GM12878 (cell line): ENCODE measurements around the gene ISM1. TPM values are rescaled to one million over a fixed set of nuclear protein-coding genes. Genes with fewer than 3 reads are reported as not detected.

ENCODE experiments used
- ATAC-seq: fragments of 200-7000 bp; cut with Tn5 transposase; 3 replicates; pipeline ENCODE4 v1.9.1; 2020; ENCODE audit warnings: mild to moderate bottlenecking, moderate library complexity
- BruUV-seq: library from RNA; stranded (reverse); fragments of 400-500 nt; replicated peaks from 2 replicates; lab custom pipeline; 2021; lab: Mats Ljungman, UMichigan
- CTCF ChIA-PET: fragments of 300-600 bp; sonication (Branson Sonifier 250); formaldehyde crosslinking; extraction: SDS; loops from one replicate; lab custom pipeline; 2021; ENCODE audit warnings: inconsistent platforms; lab: Yijun Ruan, JAX
- POLR2A ChIA-PET: fragments of 350-600 bp; formaldehyde crosslinking; extraction: SDS; loops from one replicate; lab custom pipeline; 2021; ENCODE audit warnings: inconsistent platforms; lab: Charles Lee
- RAD21 ChIA-PET: fragments of 300-600 bp; sonication (Branson Sonifier 250); formaldehyde crosslinking; loops from one replicate; lab custom pipeline; 2023; ENCODE audit warnings: antibody characterized with exemption; ENCODE audit not compliant: unreplicated experiment; lab: Charles Lee
- SMC1A ChIA-PET: fragments of 300-600 bp; sonication (Branson Sonifier 250); formaldehyde crosslinking; loops from one replicate; lab custom pipeline; 2023; ENCODE audit not compliant: unreplicated experiment, uncharacterized antibody; lab: Charles Lee
- DNase-seq: peaks from one replicate; pipeline ENCODE4 v3.0.0-alpha.2; 2011; ENCODE audit warnings: low read depth, low spot score
- FAIRE-seq: peaks from 3 replicates; lab custom pipeline; 2011; peaks lifted over from hg19 to GRCh38; lab: Jason Lieb, UNC
- H2AFZ ChIP-seq: 2 replicates; pipeline ENCODE4 v1.6.0; 2011; ENCODE audit warnings: low read depth, low read length, control low read depth; ENCODE audit not compliant: control insufficient read depth
- H3K27ac ChIP-seq: 2 replicates; pipeline ENCODE4 v1.5.1; 2011; ENCODE audit warnings: control low read depth; ENCODE audit not compliant: control insufficient read depth, insufficient read depth
- H3K27me3 ChIP-seq, 2 experiments: replicated peaks in 1 of 2; 2 replicates each; pipeline versions ENCODE4 v1.6.0 to v1.6.1; 2011; ENCODE audit warnings: low read length in 1 of 2; ENCODE audit not compliant: control insufficient read depth in 2 of 2, insufficient read depth in 2 of 2
- H3K36me3 ChIP-seq, 2 experiments: 2 replicates each; pipeline ENCODE4 v1.5.1; 2011; ENCODE audit warnings: low read length in 1 of 2; ENCODE audit not compliant: control insufficient read depth in 2 of 2, insufficient read depth in 2 of 2
- H3K4me1 ChIP-seq: 2 replicates; pipeline ENCODE4 v1.6.1; 2011; ENCODE audit warnings: mild to moderate bottlenecking, low read length, moderate library complexity, mixed read lengths; ENCODE audit not compliant: control insufficient read depth, insufficient read depth
- H3K4me2 ChIP-seq: 2 replicates; pipeline ENCODE4 v1.6.0; 2011; ENCODE audit warnings: control low read depth; ENCODE audit not compliant: control insufficient read depth, insufficient read depth
- H3K4me3 ChIP-seq: fragments of 200-600 bp; sonication (generic); 2 replicates; pipeline ENCODE4 v1.5.1; 2016
- H3K79me2 ChIP-seq: 2 replicates; pipeline ENCODE4 v1.6.0; 2011; ENCODE audit warnings: low read length; ENCODE audit not compliant: control insufficient read depth, insufficient read depth
- H3K9ac ChIP-seq: 2 replicates; pipeline ENCODE4 v1.8.0; 2011; ENCODE audit warnings: low read length, control low read depth, mixed read lengths; ENCODE audit not compliant: control insufficient read depth, insufficient read depth
- H3K9me3 ChIP-seq: replicated peaks from 3 replicates; pipeline ENCODE4 v1.5.1; 2011; ENCODE audit warnings: mild to moderate bottlenecking, low read length; ENCODE audit not compliant: control insufficient read depth, insufficient read depth
- H4K20me1 ChIP-seq: 2 replicates; pipeline ENCODE4 v1.6.0; 2011; ENCODE audit not compliant: control insufficient read depth, insufficient read depth
- BHLHE40 ChIP-seq, 2 experiments: fragments of 450-650 bp in 1 of 2; IDR thresholded peaks; 2 replicates each; pipeline ENCODE4 v1.6.1; 2011 to 2017; ENCODE audit warnings: low read depth in 2 of 2, borderline replicate concordance in 1 of 2, improper control_type of control experiment in 1 of 2, low read length in 1 of 2, mild to moderate bottlenecking in 1 of 2
- EZH2 ChIP-seq: IDR thresholded peaks from 2 replicates; pipeline ENCODE4 v1.6.1; 2012; ENCODE audit warnings: low read depth, mild to moderate bottlenecking, control low read depth, inconsistent platforms, low read length, borderline replicate concordance; ENCODE audit not compliant: control insufficient read depth
- JUND ChIP-seq: IDR thresholded peaks from 2 replicates; pipeline ENCODE4 v1.6.1; 2012; ENCODE audit warnings: low read depth, mild to moderate bottlenecking, low read length, improper control_type of control experiment, moderate library complexity
- MXI1 ChIP-seq: fragments of 150-350 bp; IDR thresholded peaks from 2 replicates; pipeline ENCODE4 v1.6.1; 2011; ENCODE audit warnings: low read depth, mild to moderate bottlenecking, inconsistent platforms, low read length, improper control_type of control experiment
- NFIC ChIP-seq: IDR thresholded peaks from 2 replicates; pipeline ENCODE4 v1.6.1; 2012; ENCODE audit warnings: low read depth, mild to moderate bottlenecking, inconsistent platforms, low read length, moderate library complexity
- TAF1 ChIP-seq: IDR thresholded peaks from 2 replicates; pipeline ENCODE4 v1.6.1; 2011; ENCODE audit warnings: mild to moderate bottlenecking, low read depth, low read length, borderline replicate concordance
- YY1 ChIP-seq: IDR thresholded peaks from 2 replicates; pipeline ENCODE4 v1.6.1; 2011; ENCODE audit warnings: low read depth, mild to moderate bottlenecking, low read length
- WGBS: methylation state at CpG from one replicate; pipeline ENCODE4 v1.1.6; 2016; ENCODE audit warnings: low lambda C conversion rate; ENCODE audit not compliant: insufficient replicate concordance, insufficient coverage; ENCODE audit errors: missing lambda C conversion rate; 5-methylcytosine and 5-hydroxymethylcytosine counted together
- in situ Hi-C: fragments of 300-500 bp; cut with MboI; formaldehyde crosslinking; loops from 9 replicates; pipeline ENCODE4 v1.14.3; 2018; ENCODE audit warnings: mixed read lengths
- intact Hi-C: fragments of 100-400 bp; cut with micrococcal nuclease; formaldehyde crosslinking; loops from one replicate; pipeline ENCODE4 v1.14.2; 2022; ENCODE audit not compliant: unreplicated experiment
- polyA plus RNA-seq, 11 experiments: library from polyadenylated mRNA; depleted of rRNA in 4 of 11; unstranded in 6 of 11; stranded (reverse) in 5 of 11; fragments of >200 nt; fragmentation: Nextera tagmentation in 4 of 11; fragmentation: Illumina TruSeq in 1 of 11; extraction: Ambion mirVana in 4 of 11; extraction: Trizol in 1 of 11; gene quantifications; 1 replicate in 1 of 11; 2 replicates in 10 of 11; pipeline versions ENCODE4 v1.2.1 to v1.2.3, GENCODE V29; 2011 to 2016; ENCODE audit warnings: inconsistent platforms in 2 of 11, missing spikeins in 2 of 11, low read depth in 1 of 11
- total RNA-seq, 4 experiments: library from RNA; depleted of rRNA in 3 of 4; stranded (reverse); fragments of >200 nt in 3 of 4; fragmentation: Illumina TruSeq in 1 of 4; extraction: Trizol in 1 of 4; gene quantifications; 2 replicates each; pipeline versions ENCODE4 v1.2.1 to v1.2.3, GENCODE V29; 2013 to 2021
- TF ChIP-seq, protein P1 (sequence below): IDR thresholded peaks from 2 replicates; pipeline ENCODE4 v1.6.1; 2011; ENCODE audit warnings: mild to moderate bottlenecking, low read depth, low read length, moderate library complexity; ENCODE audit not compliant: insufficient replicate concordance
- TF ChIP-seq, protein P2 (sequence below): fragments of 450-650 bp; IDR thresholded peaks from 2 replicates; pipeline ENCODE4 v1.6.1; 2018; ENCODE audit warnings: borderline replicate concordance, mild to moderate bottlenecking; ENCODE audit not compliant: partially characterized antibody
- TF ChIP-seq, protein P3 (sequence below): IDR thresholded peaks from 2 replicates; pipeline ENCODE4 v1.6.1; 2011; ENCODE audit warnings: low read depth, low read length, improper control_type of control experiment, borderline replicate concordance
- TF ChIP-seq, protein P4 (sequence below): IDR thresholded peaks from 2 replicates; pipeline ENCODE4 v1.6.1; 2012; ENCODE audit warnings: improper control_type of control experiment, low read depth, low read length; ENCODE audit not compliant: insufficient replicate concordance

The ISM1 gene
- total and polyA plus RNA-seq, 10 of the 15 experiments (the other 5 are each of a cell fraction or from before 2014, with no cell fraction given): 0.01 to 0.03 TPM; not detected in 8

DNA sequence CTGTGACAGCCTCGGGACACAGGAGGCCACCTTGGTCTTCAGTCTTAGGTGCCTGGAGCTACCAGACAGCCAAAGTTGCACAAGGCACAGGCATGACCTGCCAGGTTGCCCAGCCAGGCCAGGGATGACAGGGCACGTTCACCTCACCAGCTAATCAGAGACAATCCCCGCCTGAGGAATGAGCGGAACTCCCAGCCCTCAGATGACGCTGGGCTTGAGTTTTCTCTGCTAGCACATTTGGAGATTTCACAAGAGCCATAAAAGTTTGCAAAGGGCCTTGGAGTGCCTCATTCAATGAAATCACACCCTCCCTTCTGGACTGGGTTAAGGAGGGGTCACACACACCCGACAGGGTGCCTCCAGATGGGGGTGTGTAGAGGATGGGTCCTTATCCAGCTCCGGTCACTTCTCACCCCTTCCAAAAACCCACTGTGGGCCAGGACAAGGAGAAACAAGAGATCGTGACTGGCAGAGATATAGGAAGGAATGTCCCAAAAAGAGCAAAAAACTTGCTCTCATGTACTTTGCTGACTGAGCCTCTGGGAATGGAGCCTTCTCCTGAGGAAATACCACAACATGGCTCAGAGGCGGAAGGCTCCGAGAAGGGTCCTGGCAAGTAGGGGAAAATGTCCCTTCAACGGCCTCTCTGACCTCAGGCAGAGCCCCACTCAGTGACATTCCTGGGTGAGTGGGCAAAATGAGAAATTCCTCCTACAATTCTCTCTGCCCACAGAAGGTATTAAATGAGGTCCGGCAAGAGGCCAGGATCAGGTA is 121.6 kb downstream of the ISM1 start:
- RAD21 ChIA-PET: interaction anchor here (0.8 to 2.4 kb wide), 3 partner anchors 8 to 13 kb away, joined by 4 to 12 read pairs (median 11); no protein-coding TSS in a partner anchor
- no TSS peak for BruUV-seq
- Histone ChIP-seq H3K27ac (no peak overlapping the region), H3K4me3 (no peak overlapping the region), H3K27me3 (no peaks in the 10 kb centered on the region), H3K79me2 (no peaks in the 10 kb centered on the region), H3K9me3 (no peaks in the 10 kb centered on the region), H4K20me1 (no peaks in the 10 kb centered on the region)
- 52% methylated on average over 12 of the region's 12 CpGs for WGBS
- intact Hi-C loops: no loop called here
- TF ChIP-seq, protein P1, sequence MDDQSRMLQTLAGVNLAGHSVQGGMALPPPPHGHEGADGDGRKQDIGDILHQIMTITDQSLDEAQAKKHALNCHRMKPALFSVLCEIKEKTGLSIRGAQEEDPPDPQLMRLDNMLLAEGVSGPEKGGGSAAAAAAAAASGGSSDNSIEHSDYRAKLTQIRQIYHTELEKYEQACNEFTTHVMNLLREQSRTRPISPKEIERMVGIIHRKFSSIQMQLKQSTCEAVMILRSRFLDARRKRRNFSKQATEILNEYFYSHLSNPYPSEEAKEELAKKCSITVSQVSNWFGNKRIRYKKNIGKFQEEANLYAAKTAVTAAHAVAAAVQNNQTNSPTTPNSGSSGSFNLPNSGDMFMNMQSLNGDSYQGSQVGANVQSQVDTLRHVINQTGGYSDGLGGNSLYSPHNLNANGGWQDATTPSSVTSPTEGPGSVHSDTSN: no peak
- TF ChIP-seq EZH2 (no peak), BHLHE40 (IDR thresholded peaks at IDR 0.05; ENCODE audit: borderline replicate concordance in 1 of 2, low read depth in 2 of 2, low read length in 1 of 2) (no peak), TAF1 (no peak), JUND (no peak), NFIC (no peak), YY1 (no peak), MXI1 (no peak)
- TF ChIP-seq, protein P2, sequence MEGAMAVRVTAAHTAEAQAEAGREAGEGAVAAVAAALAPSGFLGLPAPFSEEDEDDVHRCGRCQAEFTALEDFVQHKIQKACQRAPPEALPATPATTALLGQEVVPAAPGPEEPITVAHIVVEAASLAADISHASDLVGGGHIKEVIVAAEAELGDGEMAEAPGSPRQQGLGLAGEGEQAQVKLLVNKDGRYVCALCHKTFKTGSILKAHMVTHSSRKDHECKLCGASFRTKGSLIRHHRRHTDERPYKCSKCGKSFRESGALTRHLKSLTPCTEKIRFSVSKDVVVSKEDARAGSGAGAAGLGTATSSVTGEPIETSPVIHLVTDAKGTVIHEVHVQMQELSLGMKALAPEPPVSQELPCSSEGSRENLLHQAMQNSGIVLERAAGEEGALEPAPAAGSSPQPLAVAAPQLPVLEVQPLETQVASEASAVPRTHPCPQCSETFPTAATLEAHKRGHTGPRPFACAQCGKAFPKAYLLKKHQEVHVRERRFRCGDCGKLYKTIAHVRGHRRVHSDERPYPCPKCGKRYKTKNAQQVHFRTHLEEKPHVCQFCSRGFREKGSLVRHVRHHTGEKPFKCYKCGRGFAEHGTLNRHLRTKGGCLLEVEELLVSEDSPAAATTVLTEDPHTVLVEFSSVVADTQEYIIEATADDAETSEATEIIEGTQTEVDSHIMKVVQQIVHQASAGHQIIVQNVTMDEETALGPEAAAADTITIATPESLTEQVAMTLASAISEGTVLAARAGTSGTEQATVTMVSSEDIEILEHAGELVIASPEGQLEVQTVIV: no peak
- TF ChIP-seq, protein P3, sequence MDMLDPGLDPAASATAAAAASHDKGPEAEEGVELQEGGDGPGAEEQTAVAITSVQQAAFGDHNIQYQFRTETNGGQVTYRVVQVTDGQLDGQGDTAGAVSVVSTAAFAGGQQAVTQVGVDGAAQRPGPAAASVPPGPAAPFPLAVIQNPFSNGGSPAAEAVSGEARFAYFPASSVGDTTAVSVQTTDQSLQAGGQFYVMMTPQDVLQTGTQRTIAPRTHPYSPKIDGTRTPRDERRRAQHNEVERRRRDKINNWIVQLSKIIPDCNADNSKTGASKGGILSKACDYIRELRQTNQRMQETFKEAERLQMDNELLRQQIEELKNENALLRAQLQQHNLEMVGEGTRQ: no peak
- TF ChIP-seq, protein P4, sequence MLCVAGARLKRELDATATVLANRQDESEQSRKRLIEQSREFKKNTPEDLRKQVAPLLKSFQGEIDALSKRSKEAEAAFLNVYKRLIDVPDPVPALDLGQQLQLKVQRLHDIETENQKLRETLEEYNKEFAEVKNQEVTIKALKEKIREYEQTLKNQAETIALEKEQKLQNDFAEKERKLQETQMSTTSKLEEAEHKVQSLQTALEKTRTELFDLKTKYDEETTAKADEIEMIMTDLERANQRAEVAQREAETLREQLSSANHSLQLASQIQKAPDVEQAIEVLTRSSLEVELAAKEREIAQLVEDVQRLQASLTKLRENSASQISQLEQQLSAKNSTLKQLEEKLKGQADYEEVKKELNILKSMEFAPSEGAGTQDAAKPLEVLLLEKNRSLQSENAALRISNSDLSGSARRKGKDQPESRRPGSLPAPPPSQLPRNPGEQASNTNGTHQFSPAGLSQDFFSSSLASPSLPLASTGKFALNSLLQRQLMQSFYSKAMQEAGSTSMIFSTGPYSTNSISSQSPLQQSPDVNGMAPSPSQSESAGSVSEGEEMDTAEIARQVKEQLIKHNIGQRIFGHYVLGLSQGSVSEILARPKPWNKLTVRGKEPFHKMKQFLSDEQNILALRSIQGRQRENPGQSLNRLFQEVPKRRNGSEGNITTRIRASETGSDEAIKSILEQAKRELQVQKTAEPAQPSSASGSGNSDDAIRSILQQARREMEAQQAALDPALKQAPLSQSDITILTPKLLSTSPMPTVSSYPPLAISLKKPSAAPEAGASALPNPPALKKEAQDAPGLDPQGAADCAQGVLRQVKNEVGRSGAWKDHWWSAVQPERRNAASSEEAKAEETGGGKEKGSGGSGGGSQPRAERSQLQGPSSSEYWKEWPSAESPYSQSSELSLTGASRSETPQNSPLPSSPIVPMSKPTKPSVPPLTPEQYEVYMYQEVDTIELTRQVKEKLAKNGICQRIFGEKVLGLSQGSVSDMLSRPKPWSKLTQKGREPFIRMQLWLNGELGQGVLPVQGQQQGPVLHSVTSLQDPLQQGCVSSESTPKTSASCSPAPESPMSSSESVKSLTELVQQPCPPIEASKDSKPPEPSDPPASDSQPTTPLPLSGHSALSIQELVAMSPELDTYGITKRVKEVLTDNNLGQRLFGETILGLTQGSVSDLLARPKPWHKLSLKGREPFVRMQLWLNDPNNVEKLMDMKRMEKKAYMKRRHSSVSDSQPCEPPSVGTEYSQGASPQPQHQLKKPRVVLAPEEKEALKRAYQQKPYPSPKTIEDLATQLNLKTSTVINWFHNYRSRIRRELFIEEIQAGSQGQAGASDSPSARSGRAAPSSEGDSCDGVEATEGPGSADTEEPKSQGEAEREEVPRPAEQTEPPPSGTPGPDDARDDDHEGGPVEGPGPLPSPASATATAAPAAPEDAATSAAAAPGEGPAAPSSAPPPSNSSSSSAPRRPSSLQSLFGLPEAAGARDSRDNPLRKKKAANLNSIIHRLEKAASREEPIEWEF: no peak
- TF ChIP-seq, all 136 proteins: peak for 0
- Histone ChIP-seq H3K36me3 (no peaks in the 10 kb centered on the region), H2AFZ (no peak overlapping the region), H3K9ac (no peak overlapping the region), H3K4me1 (no peaks in the 10 kb centered on the region), H3K4me2 (no peak overlapping the region)
- in situ Hi-C loops: no loop called here
- no peak for DNase-seq
- no peak for FAIRE-seq
- no peak for ATAC-seq
- ChIA-PET POLR2A (interaction anchor here (0.8 kb wide), 1 partner anchor 12 kb away, joined by 4 read pairs; no protein-coding TSS in a partner anchor), CTCF (interaction anchor here (0.9 to 3.8 kb wide), 5 partner anchors 12 to 203 kb away, joined by 3 to 19 read pairs (median 3); no protein-coding TSS in a partner anchor), SMC1A (interaction anchor here (0.9 to 14.3 kb wide), 7 partner anchors 10 to 204 kb away, joined by 3 to 165 read pairs (median 4); no protein-coding TSS in a partner anchor)
